ENCODE measurements around the gene PNN.

DNA sequence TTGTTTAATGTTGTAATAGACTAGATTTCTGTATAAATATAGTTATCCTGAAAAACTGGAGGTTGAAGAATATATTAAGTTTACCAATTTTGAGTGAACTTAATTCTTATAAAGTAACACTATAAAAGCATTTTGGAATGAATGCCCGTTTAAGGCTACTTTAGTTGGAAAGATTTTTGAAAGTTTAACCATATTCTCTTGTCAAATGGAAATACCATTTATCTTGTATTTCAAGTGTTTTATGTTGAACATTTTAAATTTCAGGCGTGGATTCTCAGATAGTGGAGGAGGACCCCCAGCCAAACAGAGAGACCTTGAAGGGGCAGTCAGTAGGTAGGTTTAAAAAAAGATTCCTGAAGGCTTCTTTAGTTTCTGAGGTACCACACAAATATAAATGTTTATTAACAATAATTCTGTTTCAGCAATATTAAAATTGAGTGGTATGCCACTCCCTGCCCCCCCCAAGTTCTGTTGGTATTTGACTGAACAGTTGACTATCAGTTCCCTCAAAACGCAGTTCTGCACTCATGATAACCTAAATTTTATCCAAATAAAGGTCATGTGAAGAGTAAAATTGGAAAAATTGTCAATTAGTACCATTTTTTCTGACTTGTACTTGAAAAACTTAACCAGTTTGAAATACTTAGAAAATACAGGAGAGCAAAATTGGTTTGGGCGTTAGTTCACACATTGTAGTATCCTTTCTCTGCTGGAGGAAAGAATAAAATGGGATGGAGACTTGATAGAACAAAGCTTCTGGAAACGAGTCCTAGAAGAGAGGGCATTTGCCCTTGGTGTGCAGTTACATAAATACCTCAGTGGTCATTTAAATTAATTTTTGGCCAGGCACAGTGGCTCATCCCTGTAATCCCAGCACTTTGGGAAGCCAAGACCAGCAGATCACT is 1.5 kb downstream of the PNN start:
- TF ChIP-seq POLR2A (IDR thresholded peaks at IDR 0.05; ENCODE audit: low read length) (no peak), GATA1 (IDR thresholded peaks at IDR 0.05; ENCODE audit: low read depth, low read length) (no peak)

Measured in erythroblast (primary cell).